ENCODE measurements around the gene STAG1. TPM values are rescaled to one million over a fixed set of nuclear protein-coding genes. Genes with fewer than 3 reads are reported as not detected.
A peak's percentile ranks its signal among the peaks of the same experiment; 100 is the strongest.
"Not testable (repeated sequence)": the region's sequence is repeated elsewhere in the genome, so short reads cannot be mapped to it uniquely, and the experiment has no call there.

The STAG1 gene
- total RNA-seq, 2 donors from 2014 or later, result 38.2 to 43.5 TPM

DNA sequence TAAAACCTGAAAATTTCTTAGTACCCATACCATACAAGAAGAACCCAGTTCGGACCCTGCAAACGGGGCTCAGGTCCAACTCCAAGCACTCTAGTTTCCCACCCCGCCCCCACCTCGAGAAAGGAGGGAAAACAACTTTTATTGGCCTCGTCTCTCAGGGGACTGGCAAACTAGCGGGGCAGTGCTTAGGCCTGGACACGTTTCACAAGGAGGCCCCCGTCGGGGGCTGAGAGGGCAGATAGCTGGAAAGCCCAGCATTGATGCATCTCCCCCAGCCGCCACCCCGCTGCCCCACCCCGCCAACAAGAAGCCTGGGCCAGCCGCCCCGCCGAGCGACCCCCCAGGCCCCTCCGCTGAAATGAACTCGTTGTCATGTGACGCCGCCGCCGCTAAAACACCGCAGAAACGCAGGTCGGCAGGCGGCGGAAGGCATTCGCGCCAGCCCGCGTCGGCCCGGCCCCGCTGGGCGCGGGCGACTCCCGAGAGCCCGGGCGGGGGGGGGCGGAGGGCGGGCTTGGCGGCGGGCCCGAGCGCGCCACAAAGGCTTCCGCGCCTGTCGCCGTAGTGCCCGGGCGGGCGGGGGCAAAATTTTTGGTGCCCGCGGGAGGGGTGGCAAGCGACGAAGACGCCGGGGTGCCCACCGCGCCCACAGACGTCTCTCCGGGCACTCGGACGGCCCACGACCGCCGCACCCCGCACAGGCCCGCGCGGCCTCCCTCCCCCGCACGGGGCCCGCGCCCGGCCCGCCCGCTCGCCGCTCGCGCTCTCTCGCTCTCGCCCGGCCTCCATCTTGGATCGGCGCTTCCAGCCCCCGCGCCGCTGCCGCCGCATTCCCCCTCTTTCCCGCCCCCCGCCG, 634 bp downstream of the STAG1 start:
- no peaks in the 10 kb centered on the region for H3K4me1 ChIP-seq
- DNase-seq, result peak; percentile 84
- TF ChIP-seq, protein P1, sequence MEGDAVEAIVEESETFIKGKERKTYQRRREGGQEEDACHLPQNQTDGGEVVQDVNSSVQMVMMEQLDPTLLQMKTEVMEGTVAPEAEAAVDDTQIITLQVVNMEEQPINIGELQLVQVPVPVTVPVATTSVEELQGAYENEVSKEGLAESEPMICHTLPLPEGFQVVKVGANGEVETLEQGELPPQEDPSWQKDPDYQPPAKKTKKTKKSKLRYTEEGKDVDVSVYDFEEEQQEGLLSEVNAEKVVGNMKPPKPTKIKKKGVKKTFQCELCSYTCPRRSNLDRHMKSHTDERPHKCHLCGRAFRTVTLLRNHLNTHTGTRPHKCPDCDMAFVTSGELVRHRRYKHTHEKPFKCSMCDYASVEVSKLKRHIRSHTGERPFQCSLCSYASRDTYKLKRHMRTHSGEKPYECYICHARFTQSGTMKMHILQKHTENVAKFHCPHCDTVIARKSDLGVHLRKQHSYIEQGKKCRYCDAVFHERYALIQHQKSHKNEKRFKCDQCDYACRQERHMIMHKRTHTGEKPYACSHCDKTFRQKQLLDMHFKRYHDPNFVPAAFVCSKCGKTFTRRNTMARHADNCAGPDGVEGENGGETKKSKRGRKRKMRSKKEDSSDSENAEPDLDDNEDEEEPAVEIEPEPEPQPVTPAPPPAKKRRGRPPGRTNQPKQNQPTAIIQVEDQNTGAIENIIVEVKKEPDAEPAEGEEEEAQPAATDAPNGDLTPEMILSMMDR (IDR thresholded peaks at IDR 0.05), result no peak
- H3K9ac ChIP-seq (ENCODE audit: low read depth in 2 of 2, low read length in 2 of 2), result peak overlapping the region; percentile 77 to 97
- H3K27ac ChIP-seq, result peak overlapping the region; percentile 98
- peak overlapping the region; percentile 60 for H3K4me3 ChIP-seq
- H3K36me3 ChIP-seq, result no peaks in the 10 kb centered on the region
- no peaks in the 10 kb centered on the region for H3K27me3 ChIP-seq
- intact Hi-C loops (cut with DNase I), result loop anchor here (2.0 to 10.0 kb wide), 4 partner anchors 359 to 677 kb away; partner anchors contain the start of gene MSL2
- H3K9me3 ChIP-seq, result no peaks in the 10 kb centered on the region

DNA sequence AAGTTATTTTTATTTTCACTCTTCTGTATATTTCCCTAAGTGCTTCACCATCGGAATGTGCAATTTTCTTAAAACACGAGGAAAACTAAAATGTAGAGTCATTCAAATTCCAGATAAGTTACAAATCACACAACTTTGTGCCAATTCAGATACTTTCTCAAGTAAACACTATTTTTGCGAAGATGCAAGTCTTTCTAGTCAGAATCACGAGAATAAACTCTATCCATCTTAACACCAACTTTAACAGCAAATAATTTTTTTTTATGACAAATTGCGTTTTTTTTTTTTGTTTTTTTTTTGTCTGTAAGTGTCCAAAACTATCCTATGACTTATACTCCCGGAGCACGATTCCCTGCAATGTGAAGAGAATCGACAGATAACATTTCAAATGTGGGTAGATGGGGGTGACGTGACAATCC, 1.3 kb downstream of the STAG1 start:
- no peaks in the 10 kb centered on the region for H3K9me3 ChIP-seq
- no peak for DNase-seq
- H3K27me3 ChIP-seq, result no peaks in the 10 kb centered on the region
- H3K36me3 ChIP-seq, result no peaks in the 10 kb centered on the region
- H3K9ac ChIP-seq (ENCODE audit: low read depth in 2 of 2, low read length in 2 of 2), result peak overlapping the region; percentile 54 to 77
- H3K4me1 ChIP-seq, result no peaks in the 10 kb centered on the region
- TF ChIP-seq, protein P1 (IDR thresholded peaks at IDR 0.05), result no peak
- H3K4me3 ChIP-seq, result peak overlapping the region; percentile 60
- intact Hi-C loops (cut with DNase I), result loop anchor here (5.0 to 10.0 kb wide), 3 partner anchors 359 to 676 kb away; partner anchors contain the start of gene MSL2
- H3K27ac ChIP-seq, result peak overlapping the region; percentile 98

DNA sequence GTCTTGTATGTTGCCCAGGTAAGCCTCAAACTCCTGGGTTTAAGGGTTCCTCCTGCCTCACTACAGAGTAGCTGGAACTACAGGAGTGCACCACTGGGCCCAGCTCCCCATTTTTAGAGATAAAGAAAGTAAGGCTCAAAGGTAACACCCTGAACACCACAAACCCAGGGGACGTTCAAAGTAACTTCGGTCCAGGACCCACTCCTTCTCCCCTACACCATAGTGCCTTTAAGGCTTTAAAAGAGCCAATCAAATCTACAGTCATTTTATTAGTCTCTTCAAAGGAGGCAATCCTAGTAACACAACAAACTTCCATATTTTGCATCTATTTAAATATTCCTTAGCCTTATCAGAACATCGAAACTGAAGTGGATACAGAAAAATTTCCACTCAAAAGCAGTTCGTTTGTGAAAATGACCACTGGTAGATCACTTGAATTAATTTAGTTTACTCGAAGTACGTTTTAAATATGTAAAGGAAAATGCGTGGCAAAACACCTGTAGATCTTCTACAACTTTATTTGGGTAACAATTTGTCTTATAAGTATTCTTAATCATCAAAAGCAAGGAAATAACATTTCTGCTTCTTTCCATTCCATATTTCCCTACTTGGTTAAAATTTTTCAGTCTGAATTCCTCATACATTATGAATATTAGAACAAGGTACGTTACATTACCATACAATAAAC, 1.8 kb downstream of the STAG1 start:
- Histone ChIP-seq H3K27ac (peak overlapping the region; percentile 98), H3K4me3 (peak overlapping the region; percentile 60), H3K36me3 (no peaks in the 10 kb centered on the region), H3K9ac (ENCODE audit: low read depth in 2 of 2, low read length in 2 of 2) (peak overlapping the region in 1 of 2 donors; percentile 77), H3K27me3 (no peaks in the 10 kb centered on the region), H3K9me3 (no peaks in the 10 kb centered on the region), H3K4me1 (no peaks in the 10 kb centered on the region)
- intact Hi-C loops (cut with DNase I), result loop anchor here (5.0 to 10.0 kb wide), 3 partner anchors 358 to 676 kb away; partner anchors contain the start of gene MSL2
- TF ChIP-seq, protein P1 (IDR thresholded peaks at IDR 0.05), result no peak
- no peak for DNase-seq

DNA sequence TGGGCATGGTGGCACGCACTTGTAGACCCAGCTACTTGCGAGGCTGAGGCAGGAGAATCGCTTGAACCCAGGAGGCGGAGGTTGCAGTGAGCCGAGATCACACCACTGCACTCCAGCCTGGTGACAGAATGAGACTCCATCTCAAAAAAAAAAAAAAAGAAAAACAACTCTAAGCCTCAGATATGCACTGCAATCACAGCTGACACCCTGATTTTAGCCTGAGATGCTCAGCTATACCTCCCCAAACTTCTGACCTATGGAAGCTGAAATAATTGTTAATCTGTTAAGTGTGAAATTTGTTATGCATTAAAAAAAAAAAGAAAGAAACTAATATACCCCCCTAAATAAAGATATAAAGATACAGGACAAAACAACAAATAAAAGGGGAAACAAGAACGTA, 2.6 kb downstream of the STAG1 start:
- H3K27ac ChIP-seq; H3K36me3 ChIP-seq; H3K9me3 ChIP-seq; H3K9ac ChIP-seq (ENCODE audit: low read depth in 2 of 2, low read length in 2 of 2); H3K4me3 ChIP-seq; DNase-seq; H3K4me1 ChIP-seq; H3K27me3 ChIP-seq: not testable (repeated sequence)
- intact Hi-C loops (cut with DNase I), result loop anchor here (5.0 to 10.0 kb wide), 3 partner anchors 357 to 675 kb away; partner anchors contain the start of gene MSL2

GRCh38 chr3:136749091-136749490, 3.1 kb downstream of the STAG1 start:
- TF ChIP-seq, protein P1 (IDR thresholded peaks at IDR 0.05), result no peak
- no peaks in the 10 kb centered on the region for H3K9me3 ChIP-seq
- no peaks in the 10 kb centered on the region for H3K36me3 ChIP-seq
- H3K27me3 ChIP-seq, result no peaks in the 10 kb centered on the region
- intact Hi-C loops (cut with DNase I), result no loop called here
- H3K27ac ChIP-seq, result no peak overlapping the region
- no peak overlapping the region for H3K9ac ChIP-seq (ENCODE audit: low read depth in 2 of 2, low read length in 2 of 2)
- no peaks in the 10 kb centered on the region for H3K4me1 ChIP-seq
- H3K4me3 ChIP-seq, result no peak overlapping the region
- no peak for DNase-seq
